HCT116 (cell line): ENCODE results near the gene MEAF6.

Experiments
- CTCF ChIP-seq, 3 experiments: fragments of 200-600 bp in 1 of 3; sonication (generic) in 1 of 3; IDR thresholded peaks in 2 of 3; conservative IDR thresholded peaks in 1 of 3; 2 replicates each; pipeline ENCODE4 v1.5.1; 2012 to 2017; ENCODE audit warnings: low read depth in 2 of 3, low read length in 2 of 3, antibody characterized with exemption in 1 of 3, borderline replicate concordance in 1 of 3, control low read depth in 1 of 3, mild to moderate bottlenecking in 1 of 3, mixed read lengths in 1 of 3, mixed run types in 1 of 3, moderate library complexity in 1 of 3; ENCODE audit not compliant: insufficient read depth in 1 of 3
- EZH2 ChIP-seq: fragments of 200-600 bp; sonication (generic); IDR thresholded peaks from 2 replicates; pipeline ENCODE4 v1.6.1; 2017; ENCODE audit warnings: antibody characterized with exemption, mixed run types
- EZH2phosphoT487 ChIP-seq: fragments of 200-600 bp; IDR thresholded peaks from 2 replicates; pipeline ENCODE4 v1.6.1; 2018; ENCODE audit warnings: antibody characterized with exemption, borderline replicate concordance
- JUND ChIP-seq: IDR thresholded peaks from 2 replicates; pipeline ENCODE4 v1.6.1; 2012
- POLR2A ChIP-seq: IDR thresholded peaks from 2 replicates; pipeline ENCODE4 v1.7.0; 2011; ENCODE audit warnings: borderline replicate concordance; ENCODE audit not compliant: insufficient read depth, insufficient read length; ENCODE audit errors: extremely low read depth
- POLR2AphosphoS5 ChIP-seq: IDR thresholded peaks from 2 replicates; pipeline ENCODE4 v1.6.1; 2011; ENCODE audit warnings: mild to moderate bottlenecking, low read depth, low read length, moderate library complexity
- RAD21 ChIP-seq: IDR thresholded peaks from 2 replicates; pipeline ENCODE4 v1.6.1; 2012; ENCODE audit warnings: low read depth, mild to moderate bottlenecking
- REST ChIP-seq: IDR thresholded peaks from 2 replicates; pipeline ENCODE4 v1.6.1; 2012; ENCODE audit warnings: low read depth
- SRF ChIP-seq: IDR thresholded peaks from 2 replicates; pipeline ENCODE4 v1.6.1; 2012; ENCODE audit warnings: low read depth
- ZBTB33 ChIP-seq: IDR thresholded peaks from 2 replicates; pipeline ENCODE4 v1.6.1; 2011; ENCODE audit warnings: mild to moderate bottlenecking, low read length, moderate library complexity; ENCODE audit not compliant: insufficient replicate concordance; ENCODE audit errors: extremely low read depth

GRCh38 chr1:37497832-37498231, 16.7 kb downstream of the MEAF6 start:
- TF ChIP-seq CTCF (IDR thresholded peaks at IDR 0.05 in 2 of 3, conservative IDR thresholded peaks at IDR 0.05 in 1 of 3; ENCODE audit: borderline replicate concordance in 1 of 3, insufficient read depth in 1 of 3, low read depth in 2 of 3, low read length in 2 of 3) (no peak), POLR2A (no peak), SRF (no peak), EZH2 (no peak), ZBTB33 (no peak), EZH2phosphoT487 (no peak), REST (no peak), POLR2AphosphoS5 (no peak), JUND (no peak), RAD21 (no peak)
